Adrenal gland (tissue), 5 donors: Measurements from ENCODE around the gene MGMT.

Experiments
- CTCF ChIP-seq, 6 experiments: fragments of 450-650 bp in 4 of 6; fragments of 200-600 bp in 2 of 6; sonication (generic) in 1 of 6; IDR thresholded peaks; 1 replicate in 5 of 6; 2 replicates in 1 of 6; pipeline versions ENCODE4 v1.5.1 to v1.8.0; 2016 to 2021; ENCODE audit warnings: antibody characterized with exemption in 6 of 6, mild to moderate bottlenecking in 2 of 6, moderate library complexity in 1 of 6
- POLR2A ChIP-seq, 2 donors: fragments of 450-650 bp; IDR thresholded peaks; one replicate each; pipeline ENCODE4 v1.6.1; 2017; ENCODE audit warnings: antibody characterized with exemption in 2 of 2, mild to moderate bottlenecking in 2 of 2, moderate library complexity in 1 of 2
- donor health status: DM: no; HTN: no; CAD: no.

GRCh38 chr10:129615921-129616525, 149.0 kb downstream of the MGMT start:
- TF ChIP-seq CTCF (IDR thresholded peaks at IDR 0.05) (no peak), POLR2A (IDR thresholded peaks at IDR 0.05) (no peak)
